ENCODE results near the gene SERPINB3. TPM values are rescaled to one million over a fixed set of nuclear protein-coding genes. Genes with fewer than 3 reads are reported as not detected.
"Not testable (repeated sequence)": the region's sequence is repeated elsewhere in the genome, so short reads cannot be mapped to it uniquely, and the experiment has no call there.

SERPINB3 gene
- not detected for total RNA-seq

DNA sequence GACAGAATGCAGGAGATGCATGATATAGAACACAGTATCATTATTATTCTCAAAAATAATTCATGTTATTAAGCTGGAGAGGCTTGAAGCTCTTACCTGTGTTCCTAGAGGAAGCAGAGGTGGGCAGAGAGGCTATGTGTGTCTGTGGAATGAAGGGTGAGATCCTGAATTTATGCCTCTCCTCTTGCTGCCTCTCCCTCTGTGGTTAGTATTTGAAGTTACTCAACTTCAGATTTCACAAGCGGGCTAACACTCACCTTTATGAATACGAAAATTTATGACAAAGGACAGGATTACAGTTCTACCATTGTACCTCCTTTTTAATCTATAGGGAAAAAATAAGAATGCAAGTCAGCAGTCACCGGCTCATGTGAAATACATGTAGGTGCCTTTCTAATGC, at the start of gene SERPINB3:
SERPINB3 (minus strand) TSS at position 144 of the 400 bp plus-strand sequence. CDS start 677 bp downstream, outside the sequence.
- H3K27me3 ChIP-seq; in situ Hi-C loops (cut with MboI; ENCODE audit: low pct_ligation_motif_present in 1 of 4, low pct_unique_long_range_greater_than_20kb in 1 of 4, low sequenced_read_pairs in 3 of 4); H3K4me1 ChIP-seq; intact Hi-C loops (cut with DNase I; ENCODE audit: low total_unique reads); H3K36me3 ChIP-seq; DNase-seq; H3K4me3 ChIP-seq; H3K27ac ChIP-seq; H3K9me3 ChIP-seq: not testable (repeated sequence)
- WGBS, 2 donors (ENCODE audit: low coverage in 1 of 2): 78% methylated on average over 2 of the region's 3 CpGs; no CpG with 5 or more reads in 1 of the 2 donors

DNA sequence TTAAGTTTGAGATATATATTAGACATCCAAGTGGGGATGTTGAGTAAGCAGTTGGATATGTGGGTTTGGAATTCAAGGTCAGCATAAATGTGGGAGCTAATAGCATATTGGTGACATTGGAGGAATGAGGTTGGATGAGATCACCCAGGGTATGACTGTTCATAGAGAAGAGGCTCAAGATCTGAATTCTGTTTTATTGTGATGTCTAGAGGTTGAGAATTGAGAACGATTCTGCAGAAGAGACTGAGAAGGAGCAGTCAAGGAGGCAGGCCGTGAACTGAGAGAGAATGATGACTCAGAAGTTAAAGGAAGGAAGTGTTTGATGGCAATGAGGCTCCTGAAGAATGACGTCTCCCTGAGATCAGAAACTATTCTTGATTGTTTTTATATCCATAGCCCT, 47.0 kb upstream of the SERPINB3 start:
- Histone ChIP-seq H3K27ac (no peak overlapping the region), H3K4me3 (no peak overlapping the region), H3K4me1 (peaks cover 0 to 3% (median 0%) of the 10 kb centered on the region in 4 donors), H3K36me3 (no peaks in the 10 kb centered on the region), H3K9me3 (no peaks in the 10 kb centered on the region), H3K27me3 (no peaks in the 10 kb centered on the region)
- TF ChIP-seq, protein P1, sequence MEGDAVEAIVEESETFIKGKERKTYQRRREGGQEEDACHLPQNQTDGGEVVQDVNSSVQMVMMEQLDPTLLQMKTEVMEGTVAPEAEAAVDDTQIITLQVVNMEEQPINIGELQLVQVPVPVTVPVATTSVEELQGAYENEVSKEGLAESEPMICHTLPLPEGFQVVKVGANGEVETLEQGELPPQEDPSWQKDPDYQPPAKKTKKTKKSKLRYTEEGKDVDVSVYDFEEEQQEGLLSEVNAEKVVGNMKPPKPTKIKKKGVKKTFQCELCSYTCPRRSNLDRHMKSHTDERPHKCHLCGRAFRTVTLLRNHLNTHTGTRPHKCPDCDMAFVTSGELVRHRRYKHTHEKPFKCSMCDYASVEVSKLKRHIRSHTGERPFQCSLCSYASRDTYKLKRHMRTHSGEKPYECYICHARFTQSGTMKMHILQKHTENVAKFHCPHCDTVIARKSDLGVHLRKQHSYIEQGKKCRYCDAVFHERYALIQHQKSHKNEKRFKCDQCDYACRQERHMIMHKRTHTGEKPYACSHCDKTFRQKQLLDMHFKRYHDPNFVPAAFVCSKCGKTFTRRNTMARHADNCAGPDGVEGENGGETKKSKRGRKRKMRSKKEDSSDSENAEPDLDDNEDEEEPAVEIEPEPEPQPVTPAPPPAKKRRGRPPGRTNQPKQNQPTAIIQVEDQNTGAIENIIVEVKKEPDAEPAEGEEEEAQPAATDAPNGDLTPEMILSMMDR (IDR thresholded peaks at IDR 0.05): no peak
- TF ChIP-seq EP300 (IDR thresholded peaks at IDR 0.05; ENCODE audit: low read depth): no peak
- in situ Hi-C loops (cut with MboI; ENCODE audit: low pct_ligation_motif_present in 1 of 4, low pct_unique_long_range_greater_than_20kb in 1 of 4, low sequenced_read_pairs in 3 of 4) (no loop called here), intact Hi-C loops (cut with DNase I; ENCODE audit: low total_unique reads) (no loop called here)
- 65 to 78% methylated on average over 3 of the region's 3 CpGs for WGBS, 2 donors (ENCODE audit: low coverage in 1 of 2)
- no peak for DNase-seq

DNA sequence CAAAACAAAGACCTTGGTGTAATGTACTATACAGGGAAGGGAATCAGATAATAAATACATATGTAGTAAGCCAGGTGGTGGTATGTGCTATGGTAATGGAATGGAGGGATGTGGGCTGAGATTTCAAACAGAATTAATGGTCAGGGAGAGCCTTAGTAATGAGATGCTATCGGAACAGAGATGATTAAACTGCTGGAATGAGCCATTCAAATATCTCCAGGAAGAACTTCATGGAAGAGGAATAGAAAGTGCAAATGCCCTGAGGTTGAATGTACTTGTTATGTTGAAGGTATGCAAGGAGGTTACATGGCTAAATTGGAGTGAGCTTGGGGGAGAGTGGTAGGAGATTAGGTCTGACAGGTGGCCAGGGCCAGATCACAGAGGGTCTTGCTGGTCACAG, 46.1 kb upstream of the SERPINB3 start:
- Histone ChIP-seq H3K9me3 (no peaks in the 10 kb centered on the region), H3K27ac (no peak overlapping the region), H3K36me3 (no peaks in the 10 kb centered on the region), H3K27me3 (no peaks in the 10 kb centered on the region), H3K4me3 (no peak overlapping the region), H3K4me1 (peaks cover 0 to 3% (median 0%) of the 10 kb centered on the region in 4 donors)
- in situ Hi-C loops (cut with MboI; ENCODE audit: low pct_ligation_motif_present in 1 of 4, low pct_unique_long_range_greater_than_20kb in 1 of 4, low sequenced_read_pairs in 3 of 4): no loop called here
- intact Hi-C loops (cut with DNase I; ENCODE audit: low total_unique reads): no loop called here
- DNase-seq: no peak
- 84 to 89% methylated on average over 1 of the region's 1 CpG for WGBS, 2 donors (ENCODE audit: low coverage in 1 of 2)
- TF ChIP-seq POLR2AphosphoS5 (IDR thresholded peaks at IDR 0.05) (no peak), EP300 (IDR thresholded peaks at IDR 0.05; ENCODE audit: low read depth) (no peak), POLR2A (IDR thresholded peaks at IDR 0.05) (no peak)
- TF ChIP-seq, protein P1 (IDR thresholded peaks at IDR 0.05): no peak

DNA sequence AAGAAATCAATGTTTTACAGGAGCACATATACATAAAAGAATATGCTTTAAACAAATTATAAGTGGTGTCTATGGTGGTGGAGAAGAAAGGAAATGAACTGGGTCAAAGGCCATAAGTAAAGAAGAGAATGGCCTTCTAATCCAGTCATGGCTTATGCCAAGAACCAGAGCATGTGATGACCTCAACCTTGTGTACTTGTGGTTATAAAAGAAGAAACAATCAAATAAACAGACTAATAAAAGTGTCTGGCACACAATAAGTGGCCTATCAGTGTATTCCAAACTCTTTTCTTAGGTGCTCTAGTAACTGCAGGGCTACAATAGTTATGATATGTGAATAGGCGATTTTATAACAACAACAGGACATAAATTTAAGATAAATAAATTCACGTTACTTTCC, 43.7 kb upstream of the SERPINB3 start:
- DNase-seq: no peak
- no peaks in the 10 kb centered on the region for H3K36me3 ChIP-seq
- H3K9me3 ChIP-seq: no peaks in the 10 kb centered on the region
- no peaks in the 10 kb centered on the region for H3K27me3 ChIP-seq
- H3K4me1 ChIP-seq: peaks cover 0 to 3% (median 0%) of the 10 kb centered on the region in 4 donors
- H3K27ac ChIP-seq: no peak overlapping the region
- intact Hi-C loops (cut with DNase I; ENCODE audit: low total_unique reads) (no loop called here), in situ Hi-C loops (cut with MboI; ENCODE audit: low pct_ligation_motif_present in 1 of 4, low pct_unique_long_range_greater_than_20kb in 1 of 4, low sequenced_read_pairs in 3 of 4) (no loop called here)
- 33 to 38% methylated on average over 2 of the region's 2 CpGs for WGBS, 2 donors (ENCODE audit: low coverage in 1 of 2)
- TF ChIP-seq POLR2AphosphoS5 (IDR thresholded peaks at IDR 0.05): no peak
- TF ChIP-seq, protein P1 (IDR thresholded peaks at IDR 0.05): no peak
- no peak for TF ChIP-seq POLR2A (IDR thresholded peaks at IDR 0.05)
- TF ChIP-seq EP300 (IDR thresholded peaks at IDR 0.05; ENCODE audit: low read depth): no peak
- no peak overlapping the region for H3K4me3 ChIP-seq

DNA sequence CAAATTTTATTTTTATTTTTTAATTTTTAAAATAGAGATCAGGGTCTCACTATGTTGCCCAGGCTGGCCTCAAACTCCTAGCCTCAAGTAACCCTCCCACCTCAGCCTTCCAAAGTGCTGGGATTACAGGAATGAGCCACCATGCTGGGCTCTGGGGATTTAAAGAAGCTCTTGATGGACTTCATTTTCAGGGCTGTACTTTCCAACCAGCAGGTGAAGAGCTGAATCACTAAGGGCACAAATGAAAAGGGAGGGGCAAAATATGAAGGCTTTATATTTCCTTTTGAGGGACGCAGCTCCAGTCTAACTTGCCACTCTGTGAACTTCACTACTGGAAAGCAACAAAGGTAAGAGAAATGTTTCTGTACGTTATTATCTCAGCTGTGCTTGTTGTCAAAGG, 41.0 kb upstream of the SERPINB3 start, which contains the start of gene SERPINB11:
SERPINB11 (plus strand) TSS at position 301 of the 400 bp plus-strand sequence. CDS start 7,234 bp downstream, outside the sequence.
- TF ChIP-seq, protein P1 (IDR thresholded peaks at IDR 0.05): no peak
- TF ChIP-seq EP300 (IDR thresholded peaks at IDR 0.05; ENCODE audit: low read depth): no peak
- in situ Hi-C loops (cut with MboI; ENCODE audit: low pct_ligation_motif_present in 1 of 4, low pct_unique_long_range_greater_than_20kb in 1 of 4, low sequenced_read_pairs in 3 of 4): no loop called here
- peaks cover 0 to 3% (median 0%) of the 10 kb centered on the region in 4 donors for H3K4me1 ChIP-seq
- no peak within 1 kb of the TSS for H3K27ac ChIP-seq
- no peaks in the 10 kb centered on the region for H3K27me3 ChIP-seq
- H3K36me3 ChIP-seq: no peaks in the 10 kb centered on the region
- 63 to 70% methylated on average over 1 to 2 of the region's 2 CpGs for WGBS, 2 donors (ENCODE audit: low coverage in 1 of 2)
- intact Hi-C loops (cut with DNase I; ENCODE audit: low total_unique reads): no loop called here
- H3K4me3 ChIP-seq: no peak within 1 kb of the TSS
- no peaks in the 10 kb centered on the region for H3K9me3 ChIP-seq
- DNase-seq: no peak

Measured in transverse colon (tissue), 4 donors.